ENCODE measurements around the gene KCTD18.

DNA sequence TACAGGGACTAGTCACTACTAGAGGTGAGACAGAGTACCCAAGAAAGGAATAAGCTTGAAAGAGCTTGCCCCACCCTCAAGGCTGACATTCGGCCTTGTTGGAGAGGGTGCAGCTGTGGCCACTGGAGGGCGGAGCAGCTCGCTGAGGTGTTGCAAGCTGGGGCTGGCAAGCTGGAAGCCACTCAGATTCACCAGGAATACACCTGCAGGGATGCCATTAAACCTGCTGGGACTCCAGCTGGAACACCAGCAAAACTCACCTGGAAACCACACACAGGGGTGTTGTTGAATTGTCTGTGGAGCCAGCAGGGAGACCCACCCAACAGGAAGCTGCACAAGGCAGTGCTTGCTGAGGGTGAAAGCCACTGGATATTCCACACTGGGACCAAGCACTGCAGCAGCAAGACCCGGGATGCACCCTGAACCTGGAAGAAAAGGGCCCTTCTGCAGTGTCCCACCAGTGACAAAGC, 26.1 kb downstream of the KCTD18 start:
- no peak for TF ChIP-seq REST (IDR thresholded peaks at IDR 0.05; ENCODE audit: insufficient read depth in 1 of 2, low read depth in 2 of 2, low read length in 1 of 2)
- TF ChIP-seq, protein P1, sequence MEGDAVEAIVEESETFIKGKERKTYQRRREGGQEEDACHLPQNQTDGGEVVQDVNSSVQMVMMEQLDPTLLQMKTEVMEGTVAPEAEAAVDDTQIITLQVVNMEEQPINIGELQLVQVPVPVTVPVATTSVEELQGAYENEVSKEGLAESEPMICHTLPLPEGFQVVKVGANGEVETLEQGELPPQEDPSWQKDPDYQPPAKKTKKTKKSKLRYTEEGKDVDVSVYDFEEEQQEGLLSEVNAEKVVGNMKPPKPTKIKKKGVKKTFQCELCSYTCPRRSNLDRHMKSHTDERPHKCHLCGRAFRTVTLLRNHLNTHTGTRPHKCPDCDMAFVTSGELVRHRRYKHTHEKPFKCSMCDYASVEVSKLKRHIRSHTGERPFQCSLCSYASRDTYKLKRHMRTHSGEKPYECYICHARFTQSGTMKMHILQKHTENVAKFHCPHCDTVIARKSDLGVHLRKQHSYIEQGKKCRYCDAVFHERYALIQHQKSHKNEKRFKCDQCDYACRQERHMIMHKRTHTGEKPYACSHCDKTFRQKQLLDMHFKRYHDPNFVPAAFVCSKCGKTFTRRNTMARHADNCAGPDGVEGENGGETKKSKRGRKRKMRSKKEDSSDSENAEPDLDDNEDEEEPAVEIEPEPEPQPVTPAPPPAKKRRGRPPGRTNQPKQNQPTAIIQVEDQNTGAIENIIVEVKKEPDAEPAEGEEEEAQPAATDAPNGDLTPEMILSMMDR (IDR thresholded peaks at IDR 0.05): peak; percentile 80

Data from Panc1 (cell line).